Liver (tissue), 3 donors: ENCODE data around the gene PDGFA.
A peak's percentile ranks its signal among the peaks of the same experiment; 100 is the strongest.

Experiments used
- CTCF ChIP-seq: fragments of 150-350 bp; IDR thresholded peaks from 2 replicates; pipeline ENCODE4 v1.5.1; 2017; ENCODE audit warnings: improper control_type of control experiment, low read depth, low read length; ENCODE audit not compliant: missing input control
- NR2F2 ChIP-seq: IDR thresholded peaks from 2 replicates; pipeline ENCODE4 v1.6.1; 2016; ENCODE audit warnings: antibody characterized with exemption
- donor health status: healthy.
- donor health status: healthy.

GRCh38 chr7:461453-462172 is 58.0 kb downstream of the PDGFA start:
- TF ChIP-seq CTCF (no peak), NR2F2 (peak; percentile 25)
